ENCODE measurements around the gene KIT.
A peak's percentile ranks its signal among the peaks of the same experiment; 100 is the strongest.

Gene KIT

GRCh38 chr4:54750341-54750740 lies 92.6 kb downstream of the KIT start:
- no peak for DNase-seq

DNA sequence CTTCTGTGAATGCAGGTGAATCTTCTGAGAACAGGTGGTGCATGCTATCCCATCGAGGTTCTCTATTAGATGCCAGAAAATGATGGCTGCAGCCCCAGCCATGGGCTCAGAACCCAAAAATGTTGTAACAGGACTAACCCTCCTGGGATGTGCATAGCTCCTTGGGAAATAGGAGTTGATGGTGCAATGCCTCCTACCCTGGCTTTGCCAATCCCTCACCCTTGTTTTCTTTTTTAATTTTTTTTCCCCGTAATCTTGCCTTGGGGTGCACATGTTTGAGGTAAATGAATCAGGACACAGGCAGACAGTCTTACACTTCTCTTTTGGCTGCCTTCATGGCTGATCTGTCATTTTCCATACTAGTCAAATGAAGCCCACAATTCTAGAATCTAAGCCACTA lies 96.6 kb downstream of the KIT start:
- no peak for DNase-seq

DNA sequence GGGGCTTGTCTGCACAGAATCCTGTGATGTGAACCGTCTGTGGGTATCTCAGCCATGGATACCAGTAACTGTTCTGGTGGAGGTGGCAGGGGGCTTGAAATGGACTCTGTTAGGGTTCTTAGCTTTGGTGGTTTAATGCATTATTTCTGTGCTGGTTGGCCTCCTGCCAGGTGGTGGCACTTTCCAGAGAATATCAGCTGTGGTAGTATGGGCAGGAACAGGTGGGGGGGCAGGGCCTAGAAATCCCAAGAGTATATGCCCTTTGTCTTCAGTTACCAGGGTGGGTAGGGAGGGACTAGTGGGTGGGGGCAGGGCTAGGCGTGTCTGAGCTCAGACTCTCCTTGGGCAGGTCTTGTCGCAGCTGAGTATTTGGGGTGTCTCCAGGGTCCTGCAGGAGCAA lies 106.7 kb downstream of the KIT start:
- DNase-seq: no peak

- no peak for DNase-seq
These were observed 109.6 kb downstream of the KIT start for GRCh38 chr4:54767376-54767775.

DNA sequence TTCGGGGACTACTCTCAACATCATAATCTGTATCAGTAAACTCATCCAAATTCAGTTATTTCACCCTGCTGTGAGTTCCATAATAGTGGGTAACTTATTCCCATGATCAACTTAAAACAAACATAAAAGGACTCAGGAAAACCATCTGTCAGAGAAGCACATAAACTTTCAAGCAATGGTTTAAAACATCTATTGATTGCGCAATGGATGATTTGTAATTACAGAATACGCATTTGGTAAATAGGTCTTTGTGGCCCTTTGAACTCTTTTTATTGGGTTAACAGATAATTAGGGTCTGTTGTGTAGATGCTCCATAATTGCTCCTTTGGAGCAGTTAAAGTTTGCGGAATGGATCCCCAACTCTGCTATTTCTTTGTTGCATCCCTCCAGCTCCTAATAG lies 115.3 kb downstream of the KIT start:
- DNase-seq: no peak

DNA sequence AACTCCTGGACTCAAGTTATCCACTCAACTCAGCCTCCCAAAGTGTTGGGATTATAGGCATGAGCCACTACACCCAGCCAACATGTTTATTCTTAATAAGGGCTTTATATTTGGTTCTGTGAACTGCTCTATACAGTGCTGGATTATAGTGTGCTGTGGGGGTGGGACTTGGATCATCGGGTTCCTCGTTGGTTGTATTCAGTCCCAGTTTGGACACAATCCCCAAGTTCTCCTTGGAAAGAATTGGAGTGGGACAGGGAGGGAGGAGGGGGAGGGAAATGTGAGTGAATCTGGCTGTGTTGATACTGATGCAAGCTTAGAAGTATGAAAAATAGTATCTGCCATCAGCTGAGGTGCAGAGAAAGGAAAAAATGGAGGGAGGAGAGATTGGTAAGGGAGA lies 121.3 kb downstream of the KIT start:
- no peak for DNase-seq

DNA sequence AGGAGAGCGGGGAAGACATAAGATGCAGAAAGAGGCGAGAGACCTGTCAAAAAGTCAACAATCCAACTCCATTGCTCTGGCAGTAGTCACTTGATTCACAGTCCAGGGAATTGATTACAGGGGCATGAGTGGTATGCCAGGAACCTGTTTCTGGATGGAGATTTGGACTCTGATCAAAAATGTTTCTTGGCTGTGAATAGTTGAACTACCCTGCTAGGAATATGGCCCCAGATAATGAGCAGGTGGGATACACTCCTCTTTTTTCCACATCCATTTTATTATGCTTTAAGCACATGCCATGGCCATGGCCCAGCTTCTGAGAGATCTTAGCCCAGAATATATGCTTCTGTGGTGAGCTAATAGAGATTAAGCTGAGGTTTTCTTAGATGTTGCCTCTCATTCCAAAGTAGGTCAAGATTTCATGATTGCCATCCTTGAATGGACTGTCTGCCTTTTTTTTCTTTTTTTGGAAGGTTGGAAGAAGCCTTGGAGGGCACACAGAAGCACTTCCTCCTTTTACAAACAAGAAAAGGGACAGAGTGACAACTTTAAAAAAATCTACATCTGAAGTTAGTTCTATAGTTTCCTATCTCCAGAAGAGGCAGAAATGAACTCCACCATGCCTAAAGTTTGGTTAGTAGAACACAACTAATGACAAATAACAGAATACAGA lies 121.9 kb downstream of the KIT start:
- no peak for DNase-seq

DNA sequence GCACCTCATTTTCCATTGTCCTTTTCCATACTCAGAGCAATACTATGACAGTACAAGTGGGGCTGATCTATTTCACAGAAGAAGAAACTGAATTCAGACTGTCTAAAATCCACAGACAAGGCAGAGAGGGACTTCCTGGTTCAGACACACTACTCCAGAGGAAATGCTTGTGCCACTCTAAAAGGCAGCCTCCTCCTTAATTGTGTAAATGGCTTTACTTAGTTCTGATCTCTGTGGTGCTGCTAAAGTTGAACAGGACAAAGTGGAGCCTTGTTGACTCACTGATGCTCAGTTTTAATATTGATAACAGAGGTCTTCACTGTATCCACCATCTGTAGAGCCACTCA lies 122.4 kb downstream of the KIT start:
- no peak for DNase-seq

- no peak for DNase-seq
These were observed 124.0 kb downstream of the KIT start for GRCh38 chr4:54781756-54782155.

DNA sequence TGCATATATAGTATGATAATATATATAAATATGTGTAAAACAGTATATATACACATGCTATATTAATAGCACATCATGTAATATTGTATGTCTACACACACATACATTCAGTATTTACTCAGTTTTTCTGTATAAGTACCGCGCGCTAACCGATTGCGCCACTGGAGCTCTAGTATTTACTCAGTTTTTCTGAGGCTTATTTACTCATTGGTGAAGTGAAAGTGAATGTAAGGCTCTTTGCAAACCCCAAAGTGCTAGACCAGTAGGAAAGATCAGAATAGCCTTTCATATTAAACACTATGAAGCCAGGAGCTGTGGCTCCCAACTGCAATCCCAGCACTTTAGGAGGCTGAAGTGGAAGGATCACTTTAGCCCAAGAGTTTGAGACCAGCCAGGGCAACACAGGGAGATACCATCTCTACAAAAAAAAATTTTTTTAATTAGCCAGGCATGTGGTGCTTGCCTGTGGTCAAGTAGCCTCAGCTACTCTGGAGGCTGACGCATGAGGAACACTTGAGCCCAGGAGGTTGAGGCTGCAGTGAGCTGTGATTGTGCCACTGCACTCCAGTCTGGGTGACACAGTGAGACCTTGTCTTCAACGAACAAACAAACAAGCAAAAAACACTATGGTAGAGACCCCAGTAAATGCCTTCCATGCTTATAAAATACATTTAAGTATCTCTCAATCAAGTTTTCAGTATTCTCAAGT lies 125.8 kb downstream of the KIT start:
- DNase-seq: no peak

DNA sequence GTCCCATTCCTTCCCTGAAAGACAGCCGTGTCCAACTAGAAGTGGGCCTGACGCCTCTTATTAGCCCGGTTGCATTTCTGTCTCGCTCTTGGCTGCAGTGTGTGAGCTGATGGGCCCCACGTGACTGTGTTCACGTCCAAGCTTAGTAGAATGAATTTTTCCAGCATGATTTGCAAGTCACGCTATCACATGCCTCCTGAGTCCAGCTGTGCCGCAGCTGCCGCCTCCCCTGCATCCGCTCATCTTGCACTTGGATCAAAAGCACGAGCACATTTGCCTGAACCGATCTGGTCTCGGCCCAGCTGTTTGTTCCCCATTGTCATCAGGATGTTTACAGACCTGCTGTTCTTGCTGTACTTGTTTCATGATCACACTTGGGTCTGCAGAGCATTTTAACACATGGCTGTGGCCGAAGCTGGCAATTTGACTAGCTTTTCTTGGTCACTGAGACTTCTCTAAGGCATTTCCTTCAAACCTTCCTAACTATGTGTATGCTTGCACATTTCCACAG lies 126.5 kb downstream of the KIT start:
- peak; percentile 57 to 76 for DNase-seq

Data from NCI-H526 (cell line).